ENCODE data around the gene MYOM1.

- TF ChIP-seq POLR2A (IDR thresholded peaks at IDR 0.05; ENCODE audit: low read length) (peak; percentile 9), GATA1 (IDR thresholded peaks at IDR 0.05; ENCODE audit: low read depth, low read length) (no peak)
Observed at GRCh38 chr18:3255611-3256165, 35.9 kb upstream of the MYOM1 start.
